ENCODE data around the gene INO80D. TPM values are rescaled to one million over a fixed set of nuclear protein-coding genes. Genes with fewer than 3 reads are reported as not detected.

The INO80D gene
- total and polyA plus RNA-seq, 2 of the 8 experiments (the other 6 are each of a cell fraction or from before 2014, with no cell fraction given), result 6.2 to 37.4 TPM

DNA sequence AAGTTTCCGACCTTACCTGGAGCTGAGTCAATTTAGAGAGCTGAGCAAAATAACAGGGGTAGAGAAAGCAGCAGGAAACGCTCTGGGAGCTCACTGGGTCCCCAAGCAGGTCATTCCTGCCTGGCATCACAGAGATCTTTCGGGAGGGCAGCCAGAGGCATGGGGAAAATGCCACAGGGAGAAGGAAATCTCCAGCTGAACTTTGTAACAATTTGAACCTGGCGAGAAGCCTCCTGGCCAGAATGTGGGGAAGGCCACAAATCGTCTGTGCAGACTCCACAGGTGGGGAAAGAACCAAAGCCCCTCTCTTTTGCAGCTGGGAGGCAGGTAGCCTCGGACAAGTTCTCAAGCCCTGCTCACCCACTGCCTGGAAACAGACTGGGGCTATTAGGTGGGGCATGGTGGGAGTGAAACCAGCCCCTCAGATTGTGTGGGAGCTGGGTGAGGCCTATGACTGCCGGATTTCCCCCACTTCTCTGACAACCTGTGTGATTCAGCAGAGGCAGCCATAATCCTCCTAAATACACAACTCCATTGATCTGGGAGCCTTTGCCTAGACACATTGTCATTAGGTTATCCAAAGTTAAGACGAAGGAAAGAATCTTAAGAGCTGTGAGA is 53.9 kb downstream of the INO80D start (continued):
- no peak for TF ChIP-seq CHD7 (IDR thresholded peaks at IDR 0.05; ENCODE audit: insufficient replicate concordance, low read length)
- TF ChIP-seq SUZ12 (IDR thresholded peaks at IDR 0.05; ENCODE audit: low read length), result no peak
- no peak for TF ChIP-seq CTCF (IDR thresholded peaks at IDR 0.05; ENCODE audit: control extremely low read depth in 1 of 3, insufficient read depth in 1 of 3, low read depth in 1 of 3, low read length in 3 of 3)
- no peak for TF ChIP-seq RAD21 (IDR thresholded peaks at IDR 0.05 in 1 of 2, conservative IDR thresholded peaks at IDR 0.05 in 1 of 2; ENCODE audit: low read depth in 2 of 2, low read length in 2 of 2)
- no peak for TF ChIP-seq SRF (IDR thresholded peaks at IDR 0.05; ENCODE audit: low read depth, low read length)
- no peak for TF ChIP-seq JUN (IDR thresholded peaks at IDR 0.05; ENCODE audit: low read depth, low read length)

All from H1 (cell line).